Measurements from ENCODE around the gene ENTPD8. TPM values are rescaled to one million over a fixed set of nuclear protein-coding genes. Genes with fewer than 3 reads are reported as not detected.

The ENTPD8 gene
- total and polyA plus RNA-seq, 2 of the 13 experiments (the other 11 are each of a cell fraction or from before 2014, with no cell fraction given), result 0.26 to 0.44 TPM

- TF ChIP-seq TFE3 (CRISPR knock-in tag; IDR thresholded peaks at IDR 0.05) (0 out of 2 replicates have a peak, but pooled peaks have one; percentile 22), ZFY (CRISPR knock-in tag; IDR thresholded peaks at IDR 0.05) (peak; percentile 93), ZFAT (CRISPR knock-in tag; conservative IDR thresholded peaks at IDR 0.05) (no peak), CSRNP2 (CRISPR knock-in tag; conservative IDR thresholded peaks at IDR 0.05; ENCODE audit: low read depth) (peak; percentile 51; the same call in 1 of the 2 replicates), PHF20 (CRISPR knock-in tag; IDR thresholded peaks at IDR 0.05) (peak; percentile 94), SCMH1 (CRISPR knock-in tag; IDR thresholded peaks at IDR 0.05; ENCODE audit: borderline replicate concordance) (no peak), ZNF773 (CRISPR knock-in tag; IDR thresholded peaks at IDR 0.05; ENCODE audit: borderline replicate concordance) (no peak), RCOR2 (CRISPR knock-in tag; IDR thresholded peaks at IDR 0.05) (no peak), SALL1 (CRISPR knock-in tag; IDR thresholded peaks at IDR 0.05) (peak; percentile 83; the same call in 1 of the 2 replicates), HDAC2 (CRISPR knock-in tag; IDR thresholded peaks at IDR 0.05) (peak; percentile 39; the same call in 1 of the 2 replicates), ZNF225 (CRISPR knock-in tag; IDR thresholded peaks at IDR 0.05) (no peak), CBX2 (IDR thresholded peaks at IDR 0.05; ENCODE audit: low read depth, low read length) (no peak), CBX2 (CRISPR knock-in tag; IDR thresholded peaks at IDR 0.05; ENCODE audit: low read depth) (no peak), JDP2 (CRISPR knock-in tag; IDR thresholded peaks at IDR 0.05; ENCODE audit: borderline replicate concordance) (no peak), NFAT5 (CRISPR knock-in tag; IDR thresholded peaks at IDR 0.05) (no peak), AKAP8 (CRISPR knock-in tag; IDR thresholded peaks at IDR 0.05) (0 out of 2 replicates have a peak, but pooled peaks have one; percentile 9), JUNB (CRISPR knock-in tag; IDR thresholded peaks at IDR 0.05; ENCODE audit: borderline replicate concordance) (no peak), REL (CRISPR knock-in tag; conservative IDR thresholded peaks at IDR 0.05) (no peak), HNRNPLL (IDR thresholded peaks at IDR 0.05; ENCODE audit: low read depth, low read length, poor library complexity, severe bottlenecking) (peak; percentile 43), ZNF441 (CRISPR knock-in tag; IDR thresholded peaks at IDR 0.05; ENCODE audit: borderline replicate concordance) (0 out of 2 replicates have a peak, but pooled peaks have one; percentile 22), ZNF737 (CRISPR knock-in tag; IDR thresholded peaks at IDR 0.05; ENCODE audit: borderline replicate concordance) (no peak), SKI (IDR thresholded peaks at IDR 0.05; ENCODE audit: partially characterized antibody) (peak; percentile 34)
Observed at GRCh38 chr9:137422604-137423513, 18.3 kb downstream of the ENTPD8 start, which contains the start of the genes EXD3 and NOXA1 (continued).
